Neural progenitor cell (in vitro differentiated cells): ENCODE measurements around the gene RPLP1. TPM values are rescaled to one million over a fixed set of nuclear protein-coding genes. Genes with fewer than 3 reads are reported as not detected.

Experiments
- DNase-seq: peaks from one replicate; pipeline ENCODE4 v3.0.0-alpha.2; 2016; ENCODE audit warnings: low spot score
- H2AFZ ChIP-seq: fragments of 200-600 bp; sonication (generic); replicated peaks from 2 replicates; pipeline ENCODE4 v1.6.1; 2016; ENCODE audit warnings: antibody characterized with exemption
- H3F3A ChIP-seq: fragments of 200-600 bp; sonication (generic); 2 replicates; pipeline ENCODE4 v1.6.1; 2016; ENCODE audit warnings: antibody characterized with exemption, low read depth
- H3K27ac ChIP-seq: fragments of 200-600 bp; sonication (generic); 2 replicates; pipeline ENCODE4 v1.5.1; 2016; ENCODE audit warnings: mild to moderate bottlenecking
- H3K27me3 ChIP-seq: fragments of 200-600 bp; sonication (generic); 2 replicates; pipeline ENCODE4 v1.6.1; 2016; ENCODE audit warnings: mild to moderate bottlenecking, moderate library complexity
- H3K36me3 ChIP-seq: fragments of 200-600 bp; sonication (generic); 2 replicates; pipeline ENCODE4 v1.5.1; 2016
- H3K4me1 ChIP-seq: fragments of 200-600 bp; sonication (generic); 2 replicates; pipeline ENCODE4 v1.6.1; 2016; ENCODE audit warnings: mixed run types
- H3K4me2 ChIP-seq: fragments of 200-600 bp; sonication (generic); 2 replicates; pipeline ENCODE4 v1.6.1; 2016
- H3K4me3 ChIP-seq: fragments of 200-600 bp; sonication (generic); 2 replicates; pipeline ENCODE4 v1.5.1; 2016
- H3K79me2 ChIP-seq: fragments of 200-600 bp; sonication (generic); 2 replicates; pipeline ENCODE4 v1.6.1; 2016; ENCODE audit warnings: low read depth
- H3K9ac ChIP-seq: fragments of 200-600 bp; sonication (generic); 2 replicates; pipeline ENCODE4 v1.6.1; 2016
- H3K9me3 ChIP-seq: fragments of 200-600 bp; sonication (generic); 2 replicates; pipeline ENCODE4 v1.5.1; 2016; ENCODE audit warnings: low read depth
- H4K20me1 ChIP-seq: fragments of 200-600 bp; sonication (generic); 2 replicates; pipeline ENCODE4 v1.6.1; 2016; ENCODE audit warnings: low read depth
- H3K27ac Mint-ChIP-seq: 3 replicates; pipeline ENCODE4 v1.8.0; 2021; ENCODE audit warnings: mixed read lengths
- H3K27me3 Mint-ChIP-seq: 2 replicates; pipeline ENCODE4 v1.8.0; 2022; ENCODE audit warnings: low read depth, mild to moderate bottlenecking, inconsistent platforms, moderate library complexity, mixed read lengths; ENCODE audit not compliant: insufficient read depth
- H3K36me3 Mint-ChIP-seq: 3 replicates; pipeline ENCODE4 v1.8.0; 2021; ENCODE audit warnings: mixed read lengths
- H3K4me1 Mint-ChIP-seq: 3 replicates; pipeline ENCODE4 v1.8.0; 2021; ENCODE audit warnings: mixed read lengths
- H3K4me3 Mint-ChIP-seq: 3 replicates; pipeline ENCODE4 v1.8.0; 2021; ENCODE audit warnings: mild to moderate bottlenecking, moderate library complexity, mixed read lengths
- H3K9me3 Mint-ChIP-seq: 3 replicates; pipeline ENCODE4 v1.8.0; 2020; ENCODE audit warnings: mixed read lengths
- EZH2 ChIP-seq: fragments of 200-600 bp; sonication (generic); IDR thresholded peaks from 2 replicates; pipeline ENCODE4 v1.6.1; 2017; ENCODE audit warnings: antibody characterized with exemption, mild to moderate bottlenecking, moderate library complexity
- EZH2phosphoT487 ChIP-seq: fragments of 200-600 bp; sonication (generic); IDR thresholded peaks from 2 replicates; pipeline ENCODE4 v1.6.1; 2017; ENCODE audit warnings: antibody characterized with exemption
- total RNA-seq: library from RNA; depleted of rRNA; stranded (reverse); fragments of >200 nt; gene quantifications from 2 replicates; pipeline ENCODE4 v1.2.3, GENCODE V29; 2015; ENCODE audit warnings: low replicate concordance
- TF ChIP-seq, protein P1 (sequence below): fragments of 200-600 bp; sonication (generic); IDR thresholded peaks from 2 replicates; pipeline ENCODE4 v1.5.1; 2017; ENCODE audit warnings: antibody characterized with exemption, mild to moderate bottlenecking

Gene RPLP1
- total RNA-seq, 1 donor from 2014 or later, result 109 TPM

DNA sequence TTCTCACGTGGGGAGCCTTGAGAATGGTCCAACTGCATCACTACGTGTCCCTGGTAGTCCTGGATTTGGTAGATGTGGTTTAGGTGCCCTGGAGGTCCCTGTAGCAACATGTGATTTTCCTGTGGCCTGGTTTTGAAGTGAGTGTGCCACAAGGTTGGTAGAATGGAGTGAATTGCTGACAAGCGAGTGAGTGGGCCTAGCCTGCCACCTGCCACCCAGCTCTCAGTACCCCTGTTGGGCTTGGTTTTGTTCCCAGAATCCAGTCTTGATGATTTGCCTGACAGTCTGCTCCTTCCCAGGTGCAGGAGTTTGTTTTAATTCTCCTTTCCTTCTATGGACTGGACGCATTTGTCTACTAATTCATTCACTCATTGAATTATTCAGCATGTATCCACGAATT is 19.4 kb downstream of the RPLP1 start:
- TF ChIP-seq EZH2, result no peak
- TF ChIP-seq EZH2phosphoT487, result no peak
- TF ChIP-seq, protein P1, sequence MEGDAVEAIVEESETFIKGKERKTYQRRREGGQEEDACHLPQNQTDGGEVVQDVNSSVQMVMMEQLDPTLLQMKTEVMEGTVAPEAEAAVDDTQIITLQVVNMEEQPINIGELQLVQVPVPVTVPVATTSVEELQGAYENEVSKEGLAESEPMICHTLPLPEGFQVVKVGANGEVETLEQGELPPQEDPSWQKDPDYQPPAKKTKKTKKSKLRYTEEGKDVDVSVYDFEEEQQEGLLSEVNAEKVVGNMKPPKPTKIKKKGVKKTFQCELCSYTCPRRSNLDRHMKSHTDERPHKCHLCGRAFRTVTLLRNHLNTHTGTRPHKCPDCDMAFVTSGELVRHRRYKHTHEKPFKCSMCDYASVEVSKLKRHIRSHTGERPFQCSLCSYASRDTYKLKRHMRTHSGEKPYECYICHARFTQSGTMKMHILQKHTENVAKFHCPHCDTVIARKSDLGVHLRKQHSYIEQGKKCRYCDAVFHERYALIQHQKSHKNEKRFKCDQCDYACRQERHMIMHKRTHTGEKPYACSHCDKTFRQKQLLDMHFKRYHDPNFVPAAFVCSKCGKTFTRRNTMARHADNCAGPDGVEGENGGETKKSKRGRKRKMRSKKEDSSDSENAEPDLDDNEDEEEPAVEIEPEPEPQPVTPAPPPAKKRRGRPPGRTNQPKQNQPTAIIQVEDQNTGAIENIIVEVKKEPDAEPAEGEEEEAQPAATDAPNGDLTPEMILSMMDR, result no peak
- no peak overlapping the region for H2AFZ ChIP-seq
- H3K27me3 ChIP-seq, result no peaks in the 10 kb centered on the region

DNA sequence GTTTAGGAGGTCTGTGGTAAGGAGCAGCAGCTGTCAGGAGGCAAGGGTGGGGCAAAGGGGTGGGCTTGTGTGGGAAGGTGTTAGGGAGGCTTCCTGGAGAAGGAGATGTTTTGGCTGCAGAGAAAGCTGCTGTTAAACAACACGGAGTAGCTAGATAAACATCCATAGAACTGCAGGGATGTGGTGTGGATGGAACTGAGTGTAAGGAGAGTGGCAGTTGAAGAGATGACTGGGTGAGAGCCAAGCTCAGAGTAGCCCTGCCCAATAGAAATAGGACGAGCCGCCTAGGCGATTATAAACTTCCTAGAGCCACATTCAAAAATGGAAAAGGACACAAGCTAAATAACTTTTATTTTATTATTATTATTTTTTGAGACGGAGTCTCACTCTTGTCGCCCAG is 19.9 kb downstream of the RPLP1 start:
- Histone ChIP-seq H3K27ac (no peak overlapping the region), H3K79me2 (no peaks in the 10 kb centered on the region), H3K36me3 (no peaks in the 10 kb centered on the region), H4K20me1 (no peaks in the 10 kb centered on the region), H3K4me2 (no peak overlapping the region), H3K9me3 (no peaks in the 10 kb centered on the region), H3K4me3 (no peak overlapping the region), H3K4me1 (no peaks in the 10 kb centered on the region), H3F3A (no peaks in the 10 kb centered on the region), H3K27me3 (no peaks in the 10 kb centered on the region), H3K9ac (no peak overlapping the region), H2AFZ (no peak overlapping the region)
- TF ChIP-seq EZH2phosphoT487 (no peak), EZH2 (no peak)
- TF ChIP-seq, protein P1, result no peak
- Mint-ChIP-seq H3K27me3 (peaks cover 6% of the 10 kb centered on the region), H3K9me3 (no peaks in the 10 kb centered on the region), H3K27ac (no peak overlapping the region), H3K4me3 (no peak overlapping the region), H3K36me3 (no peaks in the 10 kb centered on the region), H3K4me1 (peaks cover 11% of the 10 kb centered on the region)
- DNase-seq, result no peak

More for the DNA sequence above, 19.4 kb downstream of the RPLP1 start:
- Histone ChIP-seq H3K79me2 (no peaks in the 10 kb centered on the region), H3K9me3 (no peaks in the 10 kb centered on the region), H4K20me1 (no peaks in the 10 kb centered on the region), H3K9ac (no peak overlapping the region), H3K36me3 (no peaks in the 10 kb centered on the region), H3K4me2 (no peak overlapping the region), H3K27ac (no peak overlapping the region), H3F3A (no peaks in the 10 kb centered on the region), H3K4me3 (no peak overlapping the region), H3K4me1 (no peaks in the 10 kb centered on the region)
- Mint-ChIP-seq H3K36me3 (no peaks in the 10 kb centered on the region), H3K27ac (no peak overlapping the region), H3K27me3 (peaks cover 6% of the 10 kb centered on the region), H3K4me1 (peaks cover 11% of the 10 kb centered on the region), H3K9me3 (no peaks in the 10 kb centered on the region), H3K4me3 (no peak overlapping the region)
- DNase-seq, result no peak

DNA sequence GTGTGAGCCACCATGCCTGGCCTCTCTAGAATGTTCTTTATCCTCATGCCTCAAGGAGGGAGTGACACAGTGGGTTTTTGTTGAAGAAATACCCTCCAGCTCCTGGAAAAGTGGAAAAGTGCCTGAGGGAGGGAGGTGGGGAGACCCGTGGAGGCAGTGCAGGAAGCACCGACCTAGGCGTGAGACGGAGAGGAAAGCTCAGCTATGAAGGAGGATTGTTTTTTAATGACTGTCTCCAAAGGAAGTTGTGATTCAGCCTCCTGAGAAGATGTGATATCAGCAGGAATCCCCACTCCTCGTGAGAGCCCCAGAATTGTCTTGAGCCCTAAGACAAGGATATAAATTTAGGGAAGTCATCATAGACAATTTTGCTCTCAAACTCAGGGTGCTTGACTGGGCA is 21.7 kb downstream of the RPLP1 start:
- Mint-ChIP-seq H3K27ac (no peak overlapping the region), H3K27me3 (peaks cover 9% of the 10 kb centered on the region), H3K4me3 (no peak overlapping the region), H3K4me1 (peaks cover 8% of the 10 kb centered on the region), H3K36me3 (no peaks in the 10 kb centered on the region), H3K9me3 (no peaks in the 10 kb centered on the region)
- no peaks in the 10 kb centered on the region for H3K9me3 ChIP-seq
- H3K27me3 ChIP-seq, result no peaks in the 10 kb centered on the region
- no peak overlapping the region for H2AFZ ChIP-seq
- H3K36me3 ChIP-seq, result no peaks in the 10 kb centered on the region
- no peak overlapping the region for H3K4me2 ChIP-seq
- TF ChIP-seq EZH2phosphoT487, result no peak
- TF ChIP-seq, protein P1, result no peak
- no peak for TF ChIP-seq EZH2
- no peak overlapping the region for H3K27ac ChIP-seq
- H4K20me1 ChIP-seq, result no peaks in the 10 kb centered on the region
- no peaks in the 10 kb centered on the region for H3K79me2 ChIP-seq
- H3K4me3 ChIP-seq, result no peak overlapping the region
- H3F3A ChIP-seq, result no peaks in the 10 kb centered on the region
- H3K4me1 ChIP-seq, result no peaks in the 10 kb centered on the region
- DNase-seq, result no peak
- no peak overlapping the region for H3K9ac ChIP-seq
